Astrocyte (in vitro differentiated cells and primary cell): ENCODE results near the gene FUCA1. TPM values are rescaled to one million over a fixed set of nuclear protein-coding genes. Genes with fewer than 3 reads are reported as not detected.

Experiments used
- DNase-seq: peaks from one replicate; pipeline ENCODE4 v3.0.0-alpha.2; 2010; ENCODE audit warnings: low read depth
- FAIRE-seq: peaks from 2 replicates; lab custom pipeline; 2011; peaks lifted over from hg19 to GRCh38; lab: Jason Lieb, UNC
- H2AFZ ChIP-seq: 2 replicates; pipeline ENCODE4 v1.6.0; 2012; ENCODE audit warnings: low read depth, low read length, inconsistent platforms
- H3K27ac ChIP-seq: 2 replicates; pipeline ENCODE4 v1.5.1; 2011; ENCODE audit warnings: low read depth, low read length, inconsistent platforms
- H3K27me3 ChIP-seq: 2 replicates; pipeline ENCODE4 v1.6.0; 2011; ENCODE audit warnings: low read length, inconsistent platforms; ENCODE audit not compliant: insufficient read depth
- H3K36me3 ChIP-seq: 2 replicates; pipeline ENCODE4 v1.5.1; 2011; ENCODE audit warnings: low read length, inconsistent platforms; ENCODE audit not compliant: insufficient read depth
- H3K4me1 ChIP-seq: 2 replicates; pipeline ENCODE4 v1.5.1; 2011; ENCODE audit warnings: low read length, inconsistent platforms; ENCODE audit not compliant: insufficient read depth
- H3K4me2 ChIP-seq: 2 replicates; pipeline ENCODE4 v1.6.0; 2012; ENCODE audit warnings: low read length, inconsistent platforms
- H3K4me3 ChIP-seq: 2 replicates; pipeline ENCODE4 v1.5.1; 2011; ENCODE audit warnings: low read depth, mild to moderate bottlenecking, low read length, inconsistent platforms; ENCODE audit not compliant: insufficient read depth
- H3K79me2 ChIP-seq: 2 replicates; pipeline ENCODE4 v1.6.0; 2012; ENCODE audit warnings: mild to moderate bottlenecking, low read length, inconsistent platforms; ENCODE audit not compliant: insufficient read depth
- H3K9ac ChIP-seq: 2 replicates; pipeline ENCODE4 v1.6.0; 2012; ENCODE audit warnings: mild to moderate bottlenecking, low read length, inconsistent platforms
- H3K9me3 ChIP-seq: 2 replicates; pipeline ENCODE4 v1.5.1; 2012; ENCODE audit warnings: low read depth, mild to moderate bottlenecking, low read length, inconsistent platforms; ENCODE audit not compliant: insufficient read depth
- H4K20me1 ChIP-seq: 2 replicates; pipeline ENCODE4 v1.6.0; 2012; ENCODE audit warnings: low read length, inconsistent platforms; ENCODE audit not compliant: insufficient read depth
- H3K27ac Mint-ChIP-seq: one replicate; pipeline ENCODE4 v1.8.0; 2021; ENCODE audit warnings: mild to moderate bottlenecking, mixed read lengths; ENCODE audit not compliant: unreplicated experiment
- H3K27me3 Mint-ChIP-seq: one replicate; pipeline ENCODE4 v1.8.0; 2021; ENCODE audit warnings: low read depth, mixed read lengths; ENCODE audit not compliant: unreplicated experiment
- H3K36me3 Mint-ChIP-seq: one replicate; pipeline ENCODE4 v1.8.0; 2021; ENCODE audit warnings: low read depth, mixed read lengths; ENCODE audit not compliant: unreplicated experiment
- H3K4me1 Mint-ChIP-seq: one replicate; pipeline ENCODE4 v1.8.0; 2021; ENCODE audit warnings: low read depth, mixed read lengths; ENCODE audit not compliant: unreplicated experiment
- H3K4me3 Mint-ChIP-seq: one replicate; pipeline ENCODE4 v1.8.0; 2021; ENCODE audit warnings: mild to moderate bottlenecking, moderate library complexity, mixed read lengths; ENCODE audit not compliant: unreplicated experiment
- H3K9me3 Mint-ChIP-seq: one replicate; pipeline ENCODE4 v1.8.0; 2021; ENCODE audit warnings: mild to moderate bottlenecking, mixed read lengths; ENCODE audit not compliant: unreplicated experiment
- CTCF ChIP-seq: IDR thresholded peaks from 2 replicates; pipeline ENCODE4 v1.5.1; 2011; ENCODE audit warnings: low read depth, mild to moderate bottlenecking, inconsistent platforms, low read length, moderate library complexity; ENCODE audit not compliant: insufficient read depth
- EZH2 ChIP-seq: IDR thresholded peaks from 2 replicates; pipeline ENCODE4 v1.6.1; 2012; ENCODE audit warnings: mild to moderate bottlenecking, low read length, inconsistent platforms; ENCODE audit not compliant: insufficient read depth
- total RNA-seq: library from RNA; stranded (reverse); gene quantifications from 2 replicates; pipeline ENCODE4 v1.2.1, GENCODE V29; 2021

Gene FUCA1
- total RNA-seq, 1 donor from 2014 or later: 10.4 TPM

DNA sequence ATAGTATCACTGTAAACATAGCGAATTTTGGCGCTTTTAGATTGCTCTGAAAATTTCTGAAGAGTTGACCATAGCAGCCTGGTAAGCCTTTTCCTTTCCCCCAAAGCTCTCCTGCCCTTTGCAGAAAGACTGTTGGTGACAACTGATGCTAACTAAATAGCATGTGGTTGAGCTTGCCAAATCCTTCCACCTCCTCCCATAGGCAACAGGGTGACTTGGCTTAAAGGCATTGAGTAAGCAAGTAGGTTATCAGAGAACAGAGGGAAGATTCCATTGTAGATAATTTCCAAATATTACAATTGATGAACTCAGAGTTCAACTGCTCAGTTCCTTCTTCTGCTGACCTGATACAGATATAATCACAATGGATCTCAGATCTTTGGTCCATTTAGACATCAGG, 22.9 kb downstream of the FUCA1 start:
- Histone ChIP-seq H3K36me3 (no peaks in the 10 kb centered on the region), H3K4me2 (no peak overlapping the region), H3K27me3 (peaks cover 7% of the 10 kb centered on the region), H4K20me1 (no peaks in the 10 kb centered on the region), H3K9ac (no peak overlapping the region), H3K27ac (no peak overlapping the region), H3K9me3 (no peaks in the 10 kb centered on the region), H3K79me2 (no peaks in the 10 kb centered on the region), H3K4me1 (no peaks in the 10 kb centered on the region), H3K4me3 (no peak overlapping the region), H2AFZ (no peak overlapping the region)
- no peaks in the 10 kb centered on the region for H3K4me1 Mint-ChIP-seq
- H3K27ac Mint-ChIP-seq: no peak overlapping the region
- H3K36me3 Mint-ChIP-seq: peaks cover 11% of the 10 kb centered on the region
- H3K9me3 Mint-ChIP-seq: peaks cover 3% of the 10 kb centered on the region
- H3K4me3 Mint-ChIP-seq: no peak overlapping the region
- FAIRE-seq: no peak
- TF ChIP-seq CTCF (no peak), EZH2 (no peak)
- DNase-seq: no peak
- peaks cover 6% of the 10 kb centered on the region for H3K27me3 Mint-ChIP-seq

DNA sequence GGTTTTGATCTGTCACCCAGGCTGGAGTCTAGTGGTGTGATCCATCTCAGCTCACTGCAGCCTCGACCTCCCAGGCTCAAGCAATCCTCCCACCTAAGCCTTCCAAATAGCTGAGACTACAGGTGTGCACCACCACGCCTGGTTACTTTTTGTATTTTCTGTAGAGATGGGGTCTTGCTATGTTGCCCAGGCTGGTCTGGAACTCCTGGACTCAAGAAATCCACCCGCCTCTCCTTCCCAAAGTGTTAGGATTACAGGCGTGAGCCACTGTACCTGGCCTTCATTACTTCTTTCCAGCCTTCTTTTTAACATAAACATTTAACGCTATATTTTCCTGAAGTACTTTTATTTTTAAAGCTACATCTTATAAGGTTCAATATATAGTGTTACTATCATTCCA, 24.4 kb downstream of the FUCA1 start:
- Histone ChIP-seq H3K36me3 (no peaks in the 10 kb centered on the region), H3K4me1 (no peaks in the 10 kb centered on the region), H3K27me3 (peaks cover 7% of the 10 kb centered on the region), H3K4me2 (no peak overlapping the region), H3K9me3 (no peaks in the 10 kb centered on the region), H3K4me3 (no peak overlapping the region), H2AFZ (no peak overlapping the region), H3K27ac (no peak overlapping the region), H3K9ac (no peak overlapping the region), H4K20me1 (no peaks in the 10 kb centered on the region), H3K79me2 (no peaks in the 10 kb centered on the region)
- Mint-ChIP-seq H3K4me1 (no peaks in the 10 kb centered on the region), H3K36me3 (peaks cover 11% of the 10 kb centered on the region), H3K9me3 (peaks cover 3% of the 10 kb centered on the region), H3K27ac (no peak overlapping the region), H3K27me3 (peaks cover 6% of the 10 kb centered on the region), H3K4me3 (no peak overlapping the region)
- DNase-seq (no peak), FAIRE-seq (no peak)
- TF ChIP-seq CTCF (no peak), EZH2 (no peak)

DNA sequence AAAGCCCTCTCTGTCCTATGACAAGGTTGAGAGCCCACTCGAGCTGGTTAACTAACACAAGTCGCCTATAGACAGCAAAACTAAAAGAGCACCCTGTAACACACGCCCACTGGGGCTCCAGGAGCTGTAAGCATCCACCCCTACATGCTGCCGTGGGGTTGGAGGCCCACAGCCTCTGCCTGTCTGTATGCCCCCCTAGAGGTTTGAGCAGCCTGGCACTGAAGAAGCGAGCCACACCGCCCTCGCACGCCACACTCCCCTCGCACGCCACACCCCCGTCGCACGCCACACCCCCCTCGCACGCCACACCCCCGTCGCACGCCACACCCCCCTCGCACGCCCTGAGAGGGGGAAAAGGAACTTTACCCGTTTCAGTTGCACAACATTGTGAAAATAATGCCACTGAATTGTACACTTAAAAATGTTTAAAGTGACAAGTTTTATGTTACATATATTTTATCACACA, 29.7 kb downstream of the FUCA1 start:
- Histone ChIP-seq H2AFZ (peak overlapping the region; percentile 84), H3K36me3 (no peaks in the 10 kb centered on the region), H3K9me3 (no peaks in the 10 kb centered on the region), H3K27ac (no peak overlapping the region), H3K9ac (no peak overlapping the region), H3K4me2 (peak overlapping the region; percentile 85), H3K79me2 (no peaks in the 10 kb centered on the region), H3K4me1 (no peaks in the 10 kb centered on the region), H3K27me3 (peaks cover 10% of the 10 kb centered on the region), H3K4me3 (peak overlapping the region; percentile 36), H4K20me1 (no peaks in the 10 kb centered on the region)
- no peak for TF ChIP-seq EZH2
- TF ChIP-seq CTCF: no peak
- peaks cover 16% of the 10 kb centered on the region for H3K27me3 Mint-ChIP-seq
- H3K9me3 Mint-ChIP-seq: no peaks in the 10 kb centered on the region
- DNase-seq (peak; percentile 13), FAIRE-seq (no peak)
- no peaks in the 10 kb centered on the region for H3K4me1 Mint-ChIP-seq
- H3K4me3 Mint-ChIP-seq: peak overlapping the region; percentile 73
- no peak overlapping the region for H3K27ac Mint-ChIP-seq
- no peaks in the 10 kb centered on the region for H3K36me3 Mint-ChIP-seq
